HEK293T (cell line): ENCODE data around the gene PROZ.

ENCODE experiments used
- ARNT ChIP-seq: fragments of 450-650 bp; IDR thresholded peaks from 2 replicates; pipeline ENCODE4 v1.6.1; 2017; ENCODE audit warnings: mild to moderate bottlenecking
- BHLHE40 ChIP-seq: fragments of 450-650 bp; IDR thresholded peaks from 2 replicates; pipeline ENCODE4 v1.6.1; 2016; ENCODE audit warnings: mild to moderate bottlenecking, moderate library complexity, borderline replicate concordance
- ELF4 ChIP-seq: fragments of 450-650 bp; IDR thresholded peaks from 2 replicates; pipeline ENCODE4 v1.6.1; 2017; ENCODE audit warnings: antibody characterized with exemption
- FOXA1 ChIP-seq: fragments of 450-650 bp; IDR thresholded peaks from 2 replicates; pipeline ENCODE4 v1.6.1; 2016; ENCODE audit warnings: mild to moderate bottlenecking
- FOXK2 ChIP-seq: fragments of 450-650 bp; IDR thresholded peaks from 2 replicates; pipeline ENCODE4 v1.6.1; 2016; ENCODE audit warnings: mild to moderate bottlenecking
- FOXM1 ChIP-seq: fragments of 450-650 bp; IDR thresholded peaks from 2 replicates; pipeline ENCODE4 v1.6.1; 2017; ENCODE audit warnings: mild to moderate bottlenecking, borderline replicate concordance
- NFRKB ChIP-seq: fragments of 450-650 bp; IDR thresholded peaks from 2 replicates; pipeline ENCODE4 v1.6.1; 2016; ENCODE audit warnings: mild to moderate bottlenecking, moderate library complexity
- SP1 ChIP-seq: fragments of 450-650 bp; IDR thresholded peaks from 2 replicates; pipeline ENCODE4 v1.6.1; 2017
- SUZ12 ChIP-seq: fragments of 450-650 bp; IDR thresholded peaks from 2 replicates; pipeline ENCODE4 v1.6.1; 2016; ENCODE audit warnings: mild to moderate bottlenecking
- TARDBP ChIP-seq: fragments of 450-650 bp; IDR thresholded peaks from 2 replicates; pipeline ENCODE4 v1.6.1; 2016
- ZNF384 ChIP-seq: fragments of 450-650 bp; IDR thresholded peaks from 2 replicates; pipeline ENCODE4 v1.6.1; 2016
- TF ChIP-seq, protein P1 (sequence below): fragments of 450-650 bp; IDR thresholded peaks from 2 replicates; pipeline ENCODE4 v1.6.1; 2016

DNA sequence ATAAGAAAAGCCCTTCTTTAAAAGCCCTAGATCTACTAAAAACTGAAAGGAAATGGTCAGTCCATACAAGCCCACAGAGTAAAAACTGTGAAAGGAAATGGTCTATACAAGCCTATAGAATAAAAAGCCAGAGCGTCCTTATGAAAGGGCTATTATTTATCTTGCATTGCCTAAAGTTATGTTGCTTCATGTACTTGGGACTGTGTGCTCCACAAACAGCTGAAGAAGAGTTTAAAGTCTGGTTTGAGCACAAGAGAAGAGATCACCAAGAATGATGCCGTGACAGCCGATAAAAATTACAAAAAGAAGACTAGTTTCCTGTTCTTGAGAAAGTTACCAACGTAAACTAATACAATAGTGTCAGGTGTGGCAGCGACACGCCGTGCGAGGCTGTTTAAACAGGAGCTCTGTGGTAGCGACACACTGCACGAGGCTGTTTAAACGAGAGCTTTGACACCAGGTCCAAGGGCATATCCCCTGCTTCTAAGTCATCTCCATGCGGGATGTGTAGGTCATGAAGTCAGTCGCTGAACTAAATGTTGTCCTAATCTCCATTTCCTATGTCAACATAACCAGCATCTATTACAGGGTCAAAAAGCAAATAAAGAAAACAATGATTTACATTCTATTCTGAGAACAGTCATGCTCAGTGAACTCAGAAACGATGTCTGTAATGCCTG lies 25.1 kb downstream of the PROZ start:
- no peak for TF ChIP-seq TARDBP
- no peak for TF ChIP-seq SP1
- TF ChIP-seq FOXM1: no peak
- no peak for TF ChIP-seq NFRKB
- no peak for TF ChIP-seq SUZ12
- no peak for TF ChIP-seq FOXA1
- no peak for TF ChIP-seq BHLHE40
- TF ChIP-seq ZNF384: no peak
- TF ChIP-seq, protein P1, sequence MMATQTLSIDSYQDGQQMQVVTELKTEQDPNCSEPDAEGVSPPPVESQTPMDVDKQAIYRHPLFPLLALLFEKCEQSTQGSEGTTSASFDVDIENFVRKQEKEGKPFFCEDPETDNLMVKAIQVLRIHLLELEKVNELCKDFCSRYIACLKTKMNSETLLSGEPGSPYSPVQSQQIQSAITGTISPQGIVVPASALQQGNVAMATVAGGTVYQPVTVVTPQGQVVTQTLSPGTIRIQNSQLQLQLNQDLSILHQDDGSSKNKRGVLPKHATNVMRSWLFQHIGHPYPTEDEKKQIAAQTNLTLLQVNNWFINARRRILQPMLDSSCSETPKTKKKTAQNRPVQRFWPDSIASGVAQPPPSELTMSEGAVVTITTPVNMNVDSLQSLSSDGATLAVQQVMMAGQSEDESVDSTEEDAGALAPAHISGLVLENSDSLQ: no peak
- TF ChIP-seq ARNT: no peak
- no peak for TF ChIP-seq FOXK2
- TF ChIP-seq ELF4: no peak
